HG03280 (cell line): ENCODE results near the gene ITM2B.
A peak's percentile ranks its signal among the peaks of the same experiment; 100 is the strongest.
"Not testable (repeated sequence)": the region's sequence is repeated elsewhere in the genome, so short reads cannot be mapped to it uniquely, and the experiment has no call there.

Experiments
- ATAC-seq: cut with Tn5 transposase; IDR thresholded peaks from one replicate; pipeline ENCODE4 v1.9.1; 2021; ENCODE audit warnings: mild to moderate bottlenecking, moderate library complexity; ENCODE audit not compliant: unreplicated experiment

The ITM2B gene

DNA sequence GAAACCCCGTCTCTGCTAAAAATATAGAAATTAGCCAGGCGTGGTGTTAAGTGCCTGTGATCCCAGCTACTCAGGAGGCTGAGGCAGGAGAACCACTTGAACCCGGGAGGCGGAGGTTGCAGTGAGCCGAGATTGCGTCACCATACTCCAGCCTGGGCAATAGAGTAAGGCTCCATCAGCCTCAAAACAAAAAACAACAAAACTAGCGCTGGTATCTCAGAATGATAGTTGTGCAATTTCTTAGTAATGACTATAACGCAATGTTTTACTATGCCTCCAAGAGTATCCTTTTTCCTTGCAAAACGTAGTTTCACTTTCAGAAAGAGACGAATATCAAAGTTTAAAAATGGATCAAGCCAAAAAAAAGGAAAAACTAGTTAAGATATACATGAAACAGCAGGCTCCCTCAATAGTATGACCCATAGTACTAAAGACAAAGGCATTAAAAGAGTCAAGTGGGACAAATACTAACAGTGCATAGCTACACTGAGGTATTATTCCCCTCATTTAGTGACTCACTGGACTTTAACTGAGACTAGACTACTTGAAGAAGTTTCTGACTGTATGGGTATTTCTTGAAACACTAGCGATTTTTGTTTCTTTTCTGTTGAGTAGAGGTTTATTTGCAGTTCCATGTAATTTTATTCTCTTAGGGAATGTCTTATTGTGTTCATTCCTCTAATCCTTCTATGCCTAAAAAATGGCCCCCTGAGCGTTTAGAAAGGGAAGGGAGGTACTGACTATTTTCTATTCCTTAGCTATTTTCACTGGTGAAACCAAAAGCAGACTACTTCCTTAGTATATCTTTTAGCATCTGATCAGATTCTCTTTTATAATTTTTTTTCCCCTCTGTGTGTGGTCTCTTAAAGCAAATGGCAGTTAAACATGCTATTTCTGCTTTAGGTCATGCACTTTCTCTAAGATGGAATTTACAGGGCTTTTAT, 10.4 kb upstream of the ITM2B start:
- no peak for ATAC-seq

DNA sequence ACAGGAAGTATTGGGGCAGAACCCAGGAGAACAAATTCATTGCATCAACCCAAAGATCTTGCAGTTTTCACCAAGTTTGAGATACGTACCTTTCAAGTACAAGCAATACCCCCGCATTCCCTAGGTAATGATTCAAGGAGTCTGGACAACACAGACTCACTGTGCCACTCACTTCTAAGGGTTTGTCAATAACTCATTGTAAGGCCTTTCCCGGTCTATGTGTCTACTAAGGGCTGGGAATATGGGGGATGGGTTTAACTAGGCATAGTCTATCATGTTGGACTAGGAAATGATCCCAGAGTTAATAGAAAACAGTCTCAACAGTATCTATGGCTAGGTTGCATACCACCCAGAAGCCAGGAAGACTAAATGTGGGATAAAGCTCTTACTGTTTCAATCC, 8.3 kb upstream of the ITM2B start:
- no peak for ATAC-seq

DNA sequence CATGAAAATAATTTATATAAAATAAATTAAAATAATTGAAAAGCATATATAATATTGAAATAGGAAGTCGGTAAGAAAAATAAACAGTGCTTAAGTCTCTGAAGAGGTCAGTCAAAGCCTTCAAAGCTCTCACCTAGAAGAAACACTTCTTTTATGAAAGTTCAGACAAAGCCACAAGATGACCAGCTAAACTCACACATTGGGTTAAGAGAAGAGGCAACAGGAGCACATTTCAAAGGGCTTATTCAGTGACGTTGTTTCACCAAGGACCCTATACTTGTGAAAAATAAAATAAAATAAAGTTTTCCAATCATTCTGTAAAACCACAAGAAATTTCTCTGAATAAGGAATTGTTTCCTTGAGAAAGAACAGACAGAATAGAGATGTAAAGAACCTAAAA, 2.5 kb upstream of the ITM2B start:
- no peak for ATAC-seq

DNA sequence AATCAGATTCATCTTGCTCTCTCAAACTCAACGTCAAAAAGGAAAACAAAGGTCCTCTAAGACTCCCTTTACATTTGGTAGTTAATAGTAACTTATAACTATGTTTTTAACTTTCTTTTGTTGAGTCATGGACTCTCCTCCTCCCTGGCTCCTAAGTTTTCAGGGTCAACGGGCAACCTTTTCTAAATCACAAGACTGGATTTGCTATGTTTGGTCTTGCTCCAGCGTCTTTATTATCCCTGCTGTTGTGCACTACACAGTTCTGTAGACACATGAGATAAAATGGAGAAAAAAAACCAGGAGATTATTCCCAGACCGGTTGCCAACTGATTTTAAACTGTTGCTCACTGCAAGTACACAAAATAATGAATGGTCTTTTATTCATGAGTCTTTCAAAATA, 1.9 kb upstream of the ITM2B start:
- ATAC-seq, result no peak

DNA sequence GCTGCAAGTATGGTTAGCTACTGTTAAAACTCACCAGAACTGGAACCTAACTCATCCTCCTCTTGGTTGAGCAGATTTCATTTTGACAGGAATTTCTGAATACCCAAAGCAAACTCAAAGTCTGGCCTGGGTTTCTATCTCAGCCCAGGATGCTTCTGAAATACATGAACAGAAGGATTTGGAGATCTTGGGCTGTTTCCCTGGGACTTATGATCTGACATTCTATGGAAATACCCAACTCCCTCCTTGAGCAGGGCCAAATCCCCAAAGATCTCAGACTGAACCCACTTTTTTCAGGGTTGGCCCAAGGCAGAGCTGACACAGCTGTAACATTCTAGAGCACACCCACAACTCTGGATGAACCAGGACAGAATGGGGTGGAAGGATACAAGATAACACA, 1.1 kb upstream of the ITM2B start:
- ATAC-seq, result no peak

DNA sequence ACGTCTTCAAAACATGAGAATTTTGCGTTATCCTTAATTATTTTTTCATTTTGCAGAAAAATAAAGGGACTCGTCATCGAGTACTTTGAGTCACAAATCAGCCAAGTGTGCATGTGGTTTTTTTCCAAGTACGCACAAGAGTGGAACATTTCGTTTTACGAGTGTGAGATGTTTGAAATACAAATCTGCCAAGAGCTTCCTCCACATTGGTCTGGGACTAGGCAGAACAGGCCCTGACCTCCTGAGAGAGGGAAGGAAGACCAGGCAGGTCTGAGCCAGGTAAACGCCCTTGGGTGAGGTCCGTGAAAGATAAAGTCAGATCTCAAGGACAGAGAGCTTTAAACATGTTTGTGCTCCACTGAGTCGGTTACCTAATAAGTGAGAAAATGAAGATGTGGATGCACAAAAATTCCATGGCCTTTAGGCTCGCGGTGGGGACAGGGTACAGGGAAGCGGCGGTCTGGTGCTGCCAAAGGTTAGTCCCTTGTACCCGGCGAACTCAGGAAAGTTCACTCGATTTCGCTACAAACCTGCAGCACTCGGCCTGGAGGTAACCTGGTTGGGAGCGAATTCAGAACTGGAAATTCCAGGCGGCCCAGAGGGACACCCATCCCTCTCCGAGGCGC, 473 bp upstream of the ITM2B start:
- no peak for ATAC-seq

DNA sequence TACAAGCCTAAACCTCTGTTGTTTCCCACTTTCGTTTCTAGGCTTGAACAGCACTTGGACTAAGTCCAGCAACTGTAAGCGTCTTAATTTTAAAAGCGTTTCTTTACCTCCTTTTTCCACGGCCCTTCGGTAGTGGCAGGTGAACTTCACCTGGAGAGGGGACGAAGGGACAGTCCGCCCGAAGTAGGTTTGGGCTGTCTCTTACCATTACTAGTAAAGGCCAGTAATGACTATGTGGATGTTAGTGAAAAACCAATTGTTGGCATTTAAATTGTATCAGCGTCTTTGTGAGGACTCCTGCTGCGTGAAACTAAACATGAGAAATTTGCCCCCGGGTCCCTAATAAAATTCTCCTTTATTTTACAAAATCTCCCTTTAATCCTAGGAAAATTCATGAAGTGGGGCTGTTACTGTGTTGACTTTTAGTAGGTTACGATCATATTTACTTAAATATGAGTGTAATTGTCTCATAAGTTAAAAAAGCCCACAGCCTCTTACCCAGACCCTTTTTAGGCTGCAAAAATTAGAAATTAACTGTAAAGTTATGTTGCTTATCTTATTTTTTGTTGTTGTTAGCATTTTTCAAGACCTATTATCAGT, 983 bp downstream of the ITM2B start:
- ATAC-seq, result no peak

DNA sequence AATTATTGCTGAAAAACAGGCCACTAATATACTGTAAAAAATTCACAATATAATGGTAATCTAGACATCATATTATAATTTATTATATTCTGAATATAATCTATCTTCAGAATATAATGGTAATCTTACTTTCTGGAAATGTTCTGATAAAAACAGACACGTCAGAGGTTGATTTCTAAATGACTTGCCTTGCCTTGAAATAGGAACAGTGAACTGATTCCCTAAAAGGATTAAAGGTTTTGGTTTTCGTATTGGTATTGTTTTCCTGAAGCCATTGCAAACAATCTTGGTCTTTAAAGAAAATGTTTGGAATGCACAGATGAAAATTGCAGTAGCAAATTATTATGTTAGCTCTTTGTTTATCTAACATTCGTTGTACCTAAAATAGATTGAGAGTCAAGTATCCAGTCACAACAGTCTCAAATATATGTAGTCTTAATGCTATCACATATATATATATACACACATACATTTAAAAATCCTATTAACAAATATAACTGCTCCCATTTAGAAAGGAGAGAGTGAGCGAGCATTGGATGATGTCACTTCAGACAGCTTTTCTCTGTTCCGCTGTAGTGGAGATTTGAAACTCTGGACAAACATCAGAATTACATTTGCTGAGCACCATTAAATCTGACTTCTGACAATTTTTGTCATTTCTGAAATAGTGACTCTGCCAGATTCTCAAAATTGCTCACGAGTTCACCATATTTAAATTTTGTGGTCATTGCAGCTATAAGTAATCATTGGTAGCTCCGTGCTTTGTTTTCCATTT, 1.7 kb downstream of the ITM2B start:
- peak; percentile 33 for ATAC-seq

DNA sequence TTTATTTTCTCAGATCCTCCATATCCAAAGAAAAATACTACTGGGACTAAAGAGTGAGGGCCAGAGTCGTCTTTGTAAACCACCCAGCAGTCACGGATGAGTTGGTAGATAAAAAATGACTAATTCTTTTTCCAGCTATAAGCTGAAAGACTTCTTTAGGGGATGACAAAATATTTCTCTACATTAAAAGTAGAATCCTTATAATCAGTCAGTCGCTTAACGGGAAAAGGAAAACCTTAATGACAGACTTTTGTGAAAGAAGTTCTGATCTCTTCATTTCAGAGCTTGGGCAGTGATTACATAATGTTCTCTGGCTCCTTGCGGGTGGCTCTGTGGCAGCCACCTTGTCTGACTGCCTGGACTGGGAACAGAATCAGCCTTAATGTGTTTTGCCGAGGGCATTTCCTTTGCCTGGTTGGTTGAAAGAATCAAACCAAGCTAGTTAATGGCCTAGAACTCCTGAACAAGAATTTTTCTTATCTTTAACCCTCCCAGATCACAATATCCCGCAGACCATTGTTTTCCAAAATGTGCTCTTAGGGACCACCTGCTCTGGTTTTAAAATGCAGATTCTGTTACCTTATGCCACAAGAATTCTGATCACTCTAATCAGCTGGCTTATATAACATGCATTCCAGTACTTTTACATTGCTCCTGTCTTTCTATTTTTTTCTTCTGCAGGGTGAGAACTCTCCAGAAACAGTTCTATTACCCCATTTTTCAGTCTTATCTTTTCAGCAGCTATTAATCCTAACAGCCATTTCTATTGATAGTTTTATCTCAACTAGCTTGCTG, 2.5 kb downstream of the ITM2B start:
- ATAC-seq, result no peak

DNA sequence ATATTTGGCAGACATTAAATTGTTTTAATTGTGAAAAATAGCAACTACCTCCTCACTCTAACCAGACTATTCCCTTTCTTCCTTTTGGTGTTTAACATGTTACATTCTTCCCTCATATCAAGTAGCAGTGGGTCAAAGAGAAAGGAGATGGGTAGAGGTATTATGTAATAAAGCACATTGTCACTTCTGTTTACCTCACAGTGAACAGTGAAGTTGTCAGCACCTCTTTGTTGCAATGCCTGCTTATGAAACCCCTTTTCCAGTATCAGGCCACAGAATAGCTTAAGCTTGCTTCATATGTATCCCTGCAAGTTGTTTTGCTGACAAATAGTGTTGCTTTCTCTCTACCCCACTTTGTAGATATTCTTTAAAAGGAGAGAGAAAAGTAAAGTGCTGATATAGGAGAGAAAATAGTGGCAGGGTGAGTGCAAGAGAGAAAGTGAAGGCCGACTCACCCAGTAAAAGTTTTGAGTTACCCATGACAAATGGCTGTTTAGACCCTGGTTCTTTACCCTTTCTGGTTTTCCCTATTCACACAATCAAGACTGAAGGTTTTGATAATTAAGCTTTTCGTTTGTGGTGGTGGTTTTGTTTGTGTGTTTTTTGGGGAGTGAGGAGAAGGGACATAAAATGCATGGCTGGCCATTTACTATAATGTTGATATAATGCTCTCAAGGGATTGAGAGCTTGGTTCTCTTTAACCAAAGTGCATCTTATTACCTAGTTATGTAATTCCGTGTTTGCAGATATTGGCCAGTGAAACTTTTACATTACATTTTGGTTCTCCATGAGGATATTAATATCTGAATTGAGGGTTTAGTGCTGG, 3.7 kb downstream of the ITM2B start:
- ATAC-seq, result no peak

DNA sequence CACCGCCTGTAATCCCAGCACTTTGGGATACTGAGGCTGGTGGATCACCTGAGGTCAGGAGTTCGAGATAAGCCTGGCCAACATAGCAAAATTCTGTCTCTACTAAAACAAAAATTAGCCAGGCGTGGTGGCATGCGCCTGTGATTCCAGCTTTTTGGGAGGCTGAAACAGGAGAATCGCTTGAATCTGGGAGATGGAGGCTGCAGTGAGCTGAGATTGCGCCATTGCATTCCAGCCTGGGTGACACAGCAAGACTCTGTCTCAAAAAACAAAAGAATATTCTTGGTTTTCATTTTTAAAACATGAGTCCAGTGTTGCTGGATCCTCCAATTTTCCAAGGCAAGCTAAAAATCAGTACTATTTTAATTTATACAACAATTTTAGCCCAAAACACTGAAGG, 6.4 kb downstream of the ITM2B start:
- not testable (repeated sequence) for ATAC-seq

DNA sequence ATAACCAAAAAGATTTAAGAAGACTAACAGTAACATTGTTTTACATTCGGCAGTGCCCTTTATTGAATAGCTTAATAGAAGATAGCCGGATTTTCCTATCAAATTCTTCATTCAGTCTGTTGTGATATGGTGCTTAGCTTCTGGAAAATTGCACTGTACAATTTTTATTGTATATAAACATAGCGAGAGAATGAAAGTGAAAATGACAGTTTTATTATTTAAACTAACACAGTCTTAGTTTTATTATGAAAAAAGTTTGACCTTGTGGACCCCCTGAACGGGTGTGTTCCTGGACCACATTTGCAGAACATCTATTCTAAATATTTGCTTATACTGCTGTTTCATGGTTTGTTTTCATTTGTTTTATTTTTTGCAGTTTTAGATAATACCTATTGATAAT, 8.6 kb downstream of the ITM2B start:
- no peak for ATAC-seq

DNA sequence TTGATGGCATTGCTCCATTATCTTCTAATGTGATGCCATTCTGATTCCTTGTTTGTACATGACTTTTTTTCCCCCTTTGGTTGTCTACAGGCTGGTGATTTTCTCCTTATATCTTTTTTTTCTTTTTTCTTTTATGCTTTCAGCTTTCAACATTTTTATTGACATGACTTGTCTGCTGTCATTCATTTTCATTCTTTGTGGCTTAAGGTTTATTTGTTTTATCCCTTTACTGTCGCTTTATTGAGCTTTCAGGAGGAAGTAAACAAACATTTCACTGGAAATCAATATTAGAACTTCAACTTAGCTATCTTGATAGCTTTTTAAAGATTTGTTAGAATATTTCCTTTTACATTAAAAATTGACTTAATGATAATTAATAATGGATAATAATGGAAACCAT, 9.7 kb downstream of the ITM2B start:
- no peak for ATAC-seq

DNA sequence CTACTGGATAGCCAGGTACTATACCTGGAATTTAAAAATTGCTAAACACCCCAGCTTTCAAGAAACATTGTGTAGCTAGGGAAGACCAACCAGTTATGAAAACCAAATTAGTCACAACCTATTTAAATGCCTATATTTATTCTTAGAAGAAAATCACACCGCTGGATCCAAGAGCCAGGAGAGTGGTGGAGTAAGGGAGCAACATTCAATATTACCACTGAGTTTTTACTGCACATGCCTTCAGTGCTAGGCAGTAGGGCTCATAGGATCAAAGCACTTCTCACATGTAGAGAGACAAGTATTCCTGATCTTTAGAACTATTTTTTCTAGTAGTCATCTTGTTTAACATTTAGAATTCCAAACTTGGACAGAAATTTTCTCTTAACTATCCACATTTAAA, 11.2 kb downstream of the ITM2B start:
- no peak for ATAC-seq

DNA sequence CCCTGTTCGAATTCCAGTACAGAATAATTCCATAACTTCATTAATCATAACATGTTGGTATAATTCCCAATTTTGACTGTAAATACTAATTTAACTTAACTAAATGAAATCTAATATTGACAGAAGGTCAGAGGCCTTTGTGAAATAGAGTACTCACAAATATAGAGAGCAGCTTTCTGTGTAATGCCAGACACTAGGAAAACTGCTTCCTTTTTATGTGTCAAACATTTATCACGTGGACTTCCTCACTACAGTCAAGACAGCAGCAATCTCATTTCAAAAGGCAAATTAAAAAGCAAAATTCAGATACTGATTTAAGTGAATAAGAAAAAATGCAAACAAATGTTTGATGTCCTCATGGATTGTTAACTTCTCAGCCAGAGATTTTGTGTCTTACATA, 13.1 kb downstream of the ITM2B start:
- no peak for ATAC-seq

DNA sequence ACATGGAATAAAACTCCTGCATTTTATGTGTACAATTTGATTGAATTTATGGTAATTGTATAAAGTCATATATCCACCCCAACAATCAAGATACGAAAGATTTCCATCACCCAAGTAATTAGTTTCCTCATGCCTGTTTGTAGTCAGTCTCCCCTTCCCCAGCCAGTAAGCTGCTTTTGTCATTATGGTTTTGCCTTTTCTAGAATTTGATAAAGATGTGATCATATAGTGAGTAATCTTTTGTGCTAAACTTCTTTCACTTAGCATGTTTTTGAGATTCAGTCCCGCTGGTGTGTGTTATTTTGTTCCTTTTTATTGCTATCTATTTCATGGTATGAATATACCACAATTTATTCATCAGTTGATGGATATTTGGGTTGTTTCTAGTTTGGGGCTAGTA, 16.0 kb downstream of the ITM2B start:
- no peak for ATAC-seq

DNA sequence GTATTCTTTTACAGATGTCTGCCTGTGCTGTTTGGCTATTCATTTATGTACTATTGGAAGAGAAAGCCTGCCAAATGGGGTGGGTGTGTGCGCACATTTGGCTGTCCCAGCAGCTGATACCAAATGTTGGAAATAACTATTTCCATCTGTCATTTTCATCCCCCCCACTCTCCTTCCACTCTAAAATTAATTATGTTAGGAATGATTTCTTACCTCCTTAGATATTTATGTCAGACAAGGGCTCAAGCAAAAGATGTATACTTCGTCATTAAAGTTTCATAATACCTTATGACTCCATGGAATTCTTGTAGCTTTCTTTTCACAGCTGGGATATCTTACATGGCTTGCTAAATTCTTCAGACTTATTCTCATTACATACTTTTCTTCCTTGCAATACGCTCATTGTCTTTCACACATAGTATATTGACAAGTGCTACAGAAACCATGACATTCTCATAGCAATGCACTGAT, 18.6 kb downstream of the ITM2B start:
- ATAC-seq, result no peak

DNA sequence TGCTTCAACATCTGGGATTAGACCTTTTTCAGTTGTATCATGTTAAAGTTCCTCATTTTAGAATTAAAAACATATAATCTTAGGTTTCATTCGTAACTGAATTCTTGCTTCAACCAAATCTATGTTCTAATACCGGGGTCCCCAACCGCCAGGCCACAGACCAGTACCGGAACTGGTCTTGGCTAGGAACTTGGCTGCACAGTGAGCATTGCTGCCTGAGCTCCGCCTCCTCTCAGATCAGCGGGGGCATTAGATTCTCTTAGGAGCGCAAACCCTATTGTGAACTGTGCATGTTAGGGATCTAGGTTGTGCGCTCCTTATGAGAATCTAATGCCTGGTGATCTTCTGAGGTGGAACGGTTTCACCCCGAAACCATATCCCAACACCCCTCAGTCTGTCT, 19.2 kb downstream of the ITM2B start:
- ATAC-seq, result no peak

DNA sequence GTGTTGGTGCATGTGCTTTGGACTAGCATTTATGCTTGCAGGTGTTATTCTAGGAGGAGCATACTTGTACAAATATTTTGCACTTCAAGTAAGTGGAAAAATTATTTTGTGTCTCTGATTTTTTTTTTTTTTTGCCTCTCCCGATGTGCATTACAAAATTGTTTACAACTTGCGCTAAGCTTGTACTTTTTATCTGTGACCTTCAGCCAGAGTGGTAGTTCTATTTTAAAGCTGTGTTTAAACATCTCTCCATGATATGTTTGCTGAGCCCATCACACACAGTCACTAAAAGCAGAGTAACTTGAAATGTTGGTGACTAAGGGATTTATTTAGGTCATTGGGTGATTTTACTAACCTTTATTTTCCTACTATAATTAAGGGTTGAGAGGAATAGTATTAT, 20.8 kb downstream of the ITM2B start:
- no peak for ATAC-seq

DNA sequence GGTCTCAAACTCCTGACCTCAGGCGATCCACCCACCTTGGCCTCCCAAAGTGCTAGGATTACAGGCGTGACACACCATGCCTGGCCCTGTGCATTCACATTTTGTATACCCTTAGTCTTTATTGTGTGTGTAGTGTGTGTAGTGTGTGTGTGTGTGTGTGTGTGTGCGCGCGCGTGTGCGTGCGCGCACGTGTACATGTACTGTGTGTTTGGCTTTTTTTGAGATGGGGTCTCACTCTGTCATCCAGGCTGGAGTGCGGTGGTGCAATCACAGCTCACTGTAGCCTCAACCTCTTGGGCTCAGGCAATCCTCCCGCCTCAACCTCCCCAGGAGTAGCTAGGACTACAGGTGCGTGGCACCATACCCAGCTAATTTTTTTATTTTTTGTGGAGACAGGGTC, 22.1 kb downstream of the ITM2B start:
- no peak for ATAC-seq
